Jurkat, Clone E6-1 (cell line): Measurements from ENCODE around the gene STARD3.

Experiments used
- DNase-seq: peaks from one replicate; pipeline ENCODE4 v3.0.0-alpha.2; 2011; ENCODE audit warnings: low read depth, low spot score
- H3K4me3 ChIP-seq: 2 replicates; pipeline ENCODE4 v1.5.1; 2011; ENCODE audit warnings: mild to moderate bottlenecking, low read length, control low read depth, moderate library complexity

STARD3 gene

DNA sequence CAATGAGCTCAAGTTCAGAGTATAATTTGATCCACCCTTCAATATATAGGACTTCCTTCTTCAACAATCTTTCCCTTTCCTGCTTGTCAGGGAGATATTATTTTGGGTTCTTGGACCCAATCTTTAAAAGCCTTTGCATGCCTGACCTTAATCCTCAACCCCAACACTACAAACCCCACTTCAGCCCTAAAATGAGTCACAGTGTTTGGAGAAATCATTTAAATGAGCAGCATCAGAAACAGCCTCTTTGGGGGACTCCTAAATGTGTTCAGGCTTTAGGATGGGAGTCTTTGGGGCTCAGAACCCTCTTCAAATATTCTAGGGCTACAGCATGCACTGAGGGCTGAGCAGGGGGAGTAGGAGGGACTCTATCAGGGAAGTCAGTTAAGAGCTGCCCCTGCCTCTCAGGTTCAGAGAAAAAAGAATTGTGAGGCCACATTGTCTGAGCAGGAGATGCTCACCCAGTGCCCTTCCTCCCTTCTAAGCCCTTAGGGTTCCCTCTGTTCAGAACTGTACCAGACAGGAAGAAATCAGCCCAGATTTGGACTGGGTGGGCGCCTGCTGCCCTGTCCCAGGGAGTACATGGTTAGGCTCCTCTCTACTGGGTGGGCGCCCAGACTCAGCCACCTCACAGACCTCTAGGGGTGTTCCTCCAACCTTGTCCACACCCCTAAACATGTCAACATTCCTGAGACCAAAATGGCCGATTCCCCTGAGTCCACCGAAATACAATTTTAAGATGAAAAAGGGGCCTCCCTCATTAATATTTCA, 34.2 kb upstream of the STARD3 start:
- DNase-seq, result no peak
- no peak overlapping the region for H3K4me3 ChIP-seq

DNA sequence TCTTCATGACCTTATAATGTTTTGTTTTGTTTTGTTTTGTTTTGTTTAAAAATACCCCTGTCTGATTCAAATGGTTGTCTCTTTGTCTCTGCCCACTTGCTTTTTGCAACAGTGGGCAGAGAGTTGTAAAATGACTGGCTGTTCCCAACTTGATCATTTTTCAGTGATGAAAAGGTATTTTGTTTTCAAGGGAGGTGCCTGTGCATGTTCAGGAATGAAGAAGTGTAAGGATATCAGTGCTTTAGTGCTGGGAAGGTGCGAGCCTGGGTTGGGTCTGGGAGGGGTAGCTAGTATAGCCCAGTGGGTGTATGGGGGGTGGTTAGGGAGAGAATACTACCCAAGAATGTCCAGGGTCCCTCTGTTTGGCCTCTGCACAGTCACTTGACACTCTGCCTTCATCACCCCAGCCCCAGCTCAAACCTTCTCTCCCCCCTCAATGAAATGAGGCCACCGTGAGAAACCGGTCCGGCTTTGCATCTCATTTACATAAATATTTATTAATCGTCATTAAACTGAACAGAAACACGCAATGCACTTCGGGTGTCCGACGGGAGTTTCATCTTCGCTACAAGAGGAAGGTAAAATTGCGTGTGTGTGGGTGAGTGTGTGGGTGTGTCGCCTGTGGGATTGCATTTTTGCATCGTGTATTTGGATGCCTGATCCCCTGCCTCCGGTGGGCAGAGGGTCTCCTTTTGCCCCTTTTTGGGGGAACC, 33.5 kb upstream of the STARD3 start:
- DNase-seq, result no peak
- no peak overlapping the region for H3K4me3 ChIP-seq

- no peak overlapping the region for H3K4me3 ChIP-seq
- no peak for DNase-seq
Measured at GRCh38 chr17:39604911-39605491, 31.9 kb upstream of the STARD3 start.

DNA sequence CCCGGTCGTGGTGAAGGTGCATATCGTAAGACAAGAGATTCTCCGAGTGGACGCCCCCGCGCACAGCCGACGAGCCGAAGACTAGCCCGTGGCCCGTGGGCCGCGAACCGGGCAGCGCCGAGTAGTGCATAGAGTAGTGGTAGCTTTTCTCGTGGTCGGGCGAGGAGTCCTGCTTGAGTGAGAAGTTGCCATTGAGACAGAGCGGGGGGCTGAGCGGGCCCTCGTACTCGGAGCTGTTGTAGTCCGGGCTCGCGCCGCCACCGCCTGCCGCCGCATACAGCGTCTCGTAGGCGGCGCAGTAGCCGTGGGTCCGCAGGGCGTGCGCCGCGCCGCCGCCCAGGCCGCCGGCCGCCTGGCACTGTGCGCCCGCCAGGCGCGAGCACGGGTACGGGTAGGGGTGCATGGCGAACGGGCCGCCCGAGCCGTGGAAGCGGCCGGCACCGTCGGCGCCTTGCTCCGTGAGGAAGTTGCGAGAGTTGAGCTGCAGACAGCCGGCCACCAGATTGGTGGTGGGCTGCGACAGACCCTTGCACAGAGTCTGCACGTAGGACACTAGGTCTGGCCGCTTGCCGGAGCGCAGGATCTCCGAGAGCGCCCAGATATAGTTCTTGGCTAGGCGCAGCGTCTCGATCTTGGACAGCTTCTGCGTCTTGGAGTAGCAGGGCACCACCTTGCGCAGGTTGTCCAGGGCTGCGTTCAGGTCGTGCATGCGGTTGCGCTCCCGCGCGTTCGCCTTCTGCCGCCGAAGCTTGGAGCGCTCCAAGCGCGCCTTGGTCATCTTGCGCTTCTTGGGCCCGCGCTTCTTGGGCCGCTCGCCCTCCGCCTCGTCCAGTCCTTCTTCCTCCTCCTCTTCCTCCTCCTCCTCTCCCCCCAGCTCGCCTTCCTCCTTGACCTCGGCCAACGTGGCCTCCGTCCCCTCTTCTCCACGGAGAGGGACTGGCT, 31.2 kb upstream of the STARD3 start:
- DNase-seq, result no peak
- no peak overlapping the region for H3K4me3 ChIP-seq

DNA sequence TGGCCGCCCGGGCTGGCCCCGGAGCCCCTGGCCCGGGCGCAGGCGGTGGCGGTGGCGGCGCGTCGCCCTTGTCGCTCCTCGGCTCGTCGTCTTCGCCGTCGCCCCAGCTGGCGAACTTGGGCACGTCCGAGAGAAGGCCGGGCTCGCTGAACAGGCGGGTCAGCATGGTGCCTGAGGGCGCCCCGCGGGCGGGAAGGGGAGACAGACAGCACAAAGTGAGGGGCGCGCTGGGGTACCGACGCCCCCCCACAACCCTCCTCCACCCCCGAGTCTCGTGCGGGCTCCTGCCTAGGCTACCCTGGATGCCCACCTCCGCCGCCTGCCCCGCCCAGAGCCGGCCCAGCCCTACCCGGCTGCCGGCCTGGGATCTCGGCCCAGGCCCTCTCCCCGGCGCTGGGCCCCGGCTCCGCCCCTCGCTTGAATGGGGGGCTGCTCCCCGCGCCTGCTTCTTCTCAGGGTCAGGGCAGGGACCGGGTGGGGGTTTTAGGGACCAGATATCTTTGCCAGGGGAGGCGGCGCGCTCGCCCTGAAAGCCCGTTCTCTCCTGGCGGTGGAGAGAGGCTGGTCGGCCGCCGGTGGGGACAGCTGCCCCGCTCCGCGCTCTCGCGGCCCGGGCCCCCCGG, 30.4 kb upstream of the STARD3 start:
- DNase-seq, result no peak
- H3K4me3 ChIP-seq, result no peak overlapping the region

DNA sequence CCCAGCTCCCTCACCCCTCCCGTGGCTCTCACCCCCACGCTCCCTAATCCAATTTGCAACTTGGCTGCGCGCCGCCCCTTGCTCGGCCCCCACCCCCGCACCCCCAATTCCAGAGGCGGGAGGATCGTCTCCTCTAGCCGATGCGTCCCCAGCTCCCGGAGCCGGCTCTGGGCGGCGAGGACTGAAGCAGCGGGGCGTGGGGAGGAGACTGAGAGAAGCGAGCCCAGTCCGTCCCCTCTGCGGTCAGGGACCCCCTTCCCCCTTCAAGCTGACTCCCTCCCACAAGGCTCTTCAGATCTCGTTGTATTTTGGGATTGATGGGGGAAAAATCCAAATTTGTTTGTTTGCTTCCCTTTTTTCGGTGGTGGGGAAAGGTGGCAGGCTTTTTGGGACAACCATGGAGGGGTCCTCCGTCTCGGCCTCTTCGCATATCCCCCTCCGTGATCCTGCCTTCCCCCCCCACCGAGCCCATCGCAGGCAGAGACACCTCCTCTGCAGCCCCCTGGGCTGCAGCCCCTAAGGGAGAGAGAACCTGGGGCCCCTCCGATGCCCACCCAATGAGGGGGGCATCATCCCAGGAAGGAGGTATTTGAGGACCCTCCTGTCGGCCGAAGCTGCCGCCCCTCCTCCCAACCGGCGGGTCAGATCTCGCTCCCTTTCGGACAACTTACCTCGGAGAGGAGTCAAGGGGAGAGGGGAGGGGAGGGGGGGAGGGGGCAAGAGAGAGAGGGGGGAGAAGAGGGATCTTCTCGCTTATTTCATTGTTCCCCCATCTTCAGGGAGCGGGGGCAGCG, 29.7 kb upstream of the STARD3 start:
- no peak for DNase-seq
- H3K4me3 ChIP-seq, result no peak overlapping the region

- no peak for DNase-seq
- H3K4me3 ChIP-seq, result no peak within 1 kb of the TSS
Measured at GRCh38 chr17:39607851-39608130, 29.2 kb upstream of the STARD3 start, which contains the start of gene NEUROD2. Gene NEUROD2, minus strand, starts transcription at chr17:39607920. Its CDS starts 1,321 bp downstream, at chr17:39606599.

- no peak for DNase-seq
- H3K4me3 ChIP-seq, result no peak overlapping the region
Measured at GRCh38 chr17:39608142-39608981, 28.6 kb upstream of the STARD3 start.

GRCh38 chr17:39609416-39610025, 27.4 kb upstream of the STARD3 start:
- no peak for DNase-seq
- H3K4me3 ChIP-seq, result no peak overlapping the region

DNA sequence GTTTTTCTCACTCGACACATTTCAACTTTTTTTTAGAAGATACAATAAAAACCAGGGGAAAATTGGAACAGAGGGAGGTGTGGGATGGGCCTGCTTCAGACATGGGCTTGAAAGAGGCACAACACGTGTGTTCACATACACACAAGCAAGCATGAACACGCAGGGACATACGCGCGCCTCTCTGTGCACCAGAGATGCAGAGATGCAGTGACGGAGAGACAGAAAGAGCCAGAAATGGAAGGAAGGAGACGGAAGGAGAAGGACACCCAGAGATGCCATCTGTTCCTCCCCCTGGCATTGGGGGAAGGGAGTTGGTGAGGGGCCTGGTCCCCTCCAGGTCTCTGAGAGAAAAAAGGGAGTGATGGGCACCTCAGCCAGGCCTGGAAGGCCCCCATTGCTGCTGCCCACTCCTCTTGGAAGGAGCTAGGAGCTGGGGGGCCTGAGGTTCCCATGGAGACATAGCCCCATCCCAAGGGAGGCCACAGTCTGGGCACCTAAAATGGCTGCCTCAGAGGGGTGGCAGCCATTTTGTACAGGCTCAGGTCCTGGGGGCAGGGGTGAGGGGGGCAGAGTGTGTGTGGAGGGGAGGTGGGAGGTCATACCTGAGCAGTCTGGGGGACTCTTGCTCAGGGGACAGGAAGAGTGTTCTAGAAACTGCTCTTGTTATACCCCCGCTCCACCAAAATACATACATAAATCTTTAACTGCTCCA, 25.4 kb upstream of the STARD3 start:
- H3K4me3 ChIP-seq, result no peak overlapping the region
- no peak for DNase-seq

DNA sequence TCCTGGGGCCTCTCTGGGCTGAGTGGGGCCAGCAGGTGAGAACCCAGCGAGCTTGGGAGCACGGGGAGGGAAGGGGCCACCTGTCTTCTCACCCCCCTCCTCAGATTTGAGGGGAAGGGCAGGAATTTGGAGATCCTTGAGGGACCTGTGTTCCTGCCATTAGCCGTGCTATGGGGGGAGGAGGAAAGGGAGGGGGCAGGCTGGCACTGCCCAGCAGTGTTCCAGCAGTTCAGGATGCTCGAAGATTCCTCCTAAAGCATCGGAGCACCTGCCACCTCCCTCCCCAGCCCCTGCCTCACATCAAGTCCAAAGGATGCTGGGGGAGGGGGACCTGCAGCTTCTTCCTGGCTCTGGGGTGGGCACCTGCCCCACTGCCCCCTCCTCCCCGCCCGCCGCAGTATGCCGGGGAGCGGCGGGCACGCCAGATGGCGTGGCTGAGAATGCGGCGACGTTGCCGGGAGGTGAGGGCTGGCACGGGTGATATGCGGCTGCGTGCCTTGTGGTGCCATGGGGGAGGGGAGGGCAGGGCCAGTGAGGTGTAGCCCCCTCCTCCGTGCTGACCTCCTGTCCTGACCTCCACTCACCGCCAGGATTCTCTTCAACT, 24.6 kb upstream of the STARD3 start:
- DNase-seq, result no peak
- H3K4me3 ChIP-seq, result no peak overlapping the region

DNA sequence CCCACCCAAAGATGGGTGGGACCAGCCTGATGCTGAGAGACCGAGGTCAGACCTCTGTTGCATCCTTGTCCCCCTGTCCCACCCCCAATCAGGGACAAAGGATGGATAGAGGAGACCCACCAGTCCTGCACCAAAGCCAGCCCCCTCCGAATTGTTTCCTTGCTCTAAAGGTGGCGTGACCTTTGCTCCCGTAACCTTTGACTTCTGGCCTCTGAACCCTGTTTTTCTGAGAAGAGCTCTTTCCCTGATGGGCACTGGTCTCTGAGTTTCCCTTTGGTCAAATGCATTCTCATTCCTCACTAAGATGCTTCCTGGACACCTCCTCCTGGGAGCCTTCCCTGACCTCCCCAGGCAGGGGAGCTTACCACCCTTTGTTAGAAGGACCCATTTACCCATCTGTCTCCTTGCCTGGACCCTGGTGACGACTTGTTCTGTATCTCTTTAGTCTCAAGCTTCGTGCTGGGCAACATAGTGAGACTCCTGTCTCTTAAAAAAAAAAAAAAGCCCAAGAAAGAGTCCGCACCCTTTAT, 23.9 kb upstream of the STARD3 start:
- no peak overlapping the region for H3K4me3 ChIP-seq
- no peak for DNase-seq

GRCh38 chr17:39614545-39615157, 22.3 kb upstream of the STARD3 start:
- no peak overlapping the region for H3K4me3 ChIP-seq
- DNase-seq, result no peak

DNA sequence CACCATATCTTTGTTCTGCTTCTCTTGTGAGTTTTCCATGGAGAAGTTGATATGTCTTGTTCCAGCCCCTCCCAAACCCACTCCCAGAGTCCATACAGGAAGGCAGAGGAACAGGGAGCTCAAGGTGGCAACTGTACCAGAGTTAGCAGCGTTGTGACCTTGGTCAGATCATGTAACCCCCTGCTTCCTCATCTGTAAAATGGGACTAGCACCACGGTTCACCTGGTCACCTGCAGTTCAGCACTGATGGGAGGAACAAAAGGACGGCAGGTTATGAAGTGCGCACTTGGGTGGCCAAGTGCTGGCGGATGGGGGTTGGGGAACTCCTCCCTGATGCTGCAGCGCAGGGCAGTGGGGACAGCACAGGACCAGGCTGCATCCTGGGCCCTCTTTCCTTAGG, 21.5 kb upstream of the STARD3 start:
- no peak for DNase-seq
- H3K4me3 ChIP-seq, result no peak overlapping the region

DNA sequence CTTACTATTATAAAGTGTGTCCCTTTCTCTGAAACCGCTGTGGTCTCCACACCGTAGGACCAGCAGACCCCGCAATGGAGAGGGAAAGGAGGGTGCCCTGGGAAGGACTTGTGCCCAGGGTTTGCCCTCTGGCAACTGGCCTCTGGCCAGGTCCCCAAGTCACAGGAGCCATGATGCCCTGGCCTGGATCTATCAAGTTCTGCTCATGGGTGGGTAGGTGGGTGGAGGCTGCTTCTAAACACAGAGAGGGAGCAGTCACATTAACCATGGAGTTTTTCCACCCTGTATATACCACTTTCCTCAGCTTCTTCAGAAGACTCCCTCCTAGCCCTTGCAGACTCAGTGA, 19.9 kb upstream of the STARD3 start:
- DNase-seq, result no peak
- peak overlapping the region; percentile 39 for H3K4me3 ChIP-seq
